HEK293 (cell line): ENCODE data around the gene FSTL4.
A peak's percentile ranks its signal among the peaks of the same experiment; 100 is the strongest.

Experiments
- CTCF ChIA-PET: fragments of 350-600 bp; formaldehyde crosslinking; extraction: SDS; loops from one replicate; lab custom pipeline; 2021; ENCODE audit warnings: antibody characterized with exemption; lab: Yijun Ruan, JAX
- POLR2A ChIA-PET: fragments of 300-600 bp; formaldehyde crosslinking; extraction: SDS; loops from one replicate; lab custom pipeline; 2020; ENCODE audit warnings: antibody characterized with exemption, inconsistent platforms; lab: Yijun Ruan, JAX
- H3K27ac ChIP-seq: fragments of 200-500 bp; sonication (Bioruptor generic); 2 replicates; pipeline ENCODE4 v1.5.1; 2014; ENCODE audit warnings: low read depth, low read length, control low read depth, inconsistent platforms; ENCODE audit errors: extremely low read depth
- H3K36me3 ChIP-seq, 2 experiments: fragments of 200-500 bp in 1 of 2; sonication (Bioruptor generic) in 1 of 2; 1 replicate in 1 of 2; 2 replicates in 1 of 2; pipeline ENCODE4 v1.5.1; 2014 to 2017; ENCODE audit warnings: inconsistent platforms in 2 of 2, low read length in 2 of 2; ENCODE audit not compliant: control insufficient read depth in 2 of 2, insufficient read depth in 1 of 2
- H3K4me1 ChIP-seq: fragments of 200-500 bp; sonication (Bioruptor generic); 2 replicates; pipeline ENCODE4 v1.5.1; 2014; ENCODE audit warnings: mild to moderate bottlenecking, low read length, inconsistent platforms; ENCODE audit not compliant: control insufficient read depth, insufficient read depth
- H3K4me3 ChIP-seq: 2 replicates; pipeline ENCODE4 v1.5.1; 2011; ENCODE audit warnings: low read depth, mild to moderate bottlenecking, control low read depth, low read length, moderate library complexity
- H3K9me3 ChIP-seq: fragments of 200-500 bp; sonication (Bioruptor generic); 2 replicates; pipeline ENCODE4 v1.5.1; 2014; ENCODE audit warnings: low read depth, low read length, inconsistent platforms; ENCODE audit not compliant: control insufficient read depth, insufficient read depth
- HOXA7 ChIP-seq: sonication (generic); formaldehyde crosslinking; IDR thresholded peaks from 2 replicates; pipeline ENCODE4 v1.8.1; 2022; ENCODE audit warnings: missing genetic modification reagents, borderline replicate concordance
- MEIS1 ChIP-seq: sonication (generic); formaldehyde crosslinking; IDR thresholded peaks from 2 replicates; pipeline ENCODE4 v1.8.1; 2022; ENCODE audit warnings: missing genetic modification reagents, mild to moderate bottlenecking, borderline replicate concordance
- OSR2 ChIP-seq: fragments of 450-650 bp; formaldehyde crosslinking; IDR thresholded peaks from 2 replicates; pipeline ENCODE4 v1.5.1; 2016; ENCODE audit warnings: missing biosample characterization, missing genetic modification characterization
- SCRT1 ChIP-seq: fragments of 450-650 bp; formaldehyde crosslinking; IDR thresholded peaks from 2 replicates; pipeline ENCODE4 v1.5.1; 2016; ENCODE audit warnings: missing biosample characterization, missing genetic modification characterization, borderline replicate concordance
- SP7 ChIP-seq: fragments of 450-650 bp; formaldehyde crosslinking; IDR thresholded peaks from 2 replicates; pipeline ENCODE4 v1.5.1; 2016; ENCODE audit warnings: missing biosample characterization, missing genetic modification characterization
- ZBTB17 ChIP-seq: fragments of 450-650 bp; formaldehyde crosslinking; IDR thresholded peaks from 2 replicates; pipeline ENCODE4 v1.5.1; 2016; ENCODE audit warnings: missing biosample characterization, missing genetic modification characterization
- ZBTB8A ChIP-seq: fragments of 450-650 bp; formaldehyde crosslinking; IDR thresholded peaks from 2 replicates; pipeline ENCODE4 v1.5.1; 2016; ENCODE audit warnings: missing biosample characterization, missing genetic modification characterization
- ZEB2 ChIP-seq: fragments of 450-650 bp; formaldehyde crosslinking; IDR thresholded peaks from 2 replicates; pipeline ENCODE4 v1.5.1; 2016; ENCODE audit warnings: missing biosample characterization, missing genetic modification characterization
- ZNF140 ChIP-seq: fragments of 450-650 bp; formaldehyde crosslinking; IDR thresholded peaks from 2 replicates; pipeline ENCODE4 v1.5.1; 2016; ENCODE audit warnings: missing biosample characterization, missing genetic modification characterization
- ZNF214 ChIP-seq: fragments of 450-650 bp; formaldehyde crosslinking; IDR thresholded peaks from 2 replicates; pipeline ENCODE4 v1.5.1; 2017; ENCODE audit warnings: missing biosample characterization, mild to moderate bottlenecking, missing genetic modification characterization, borderline replicate concordance
- ZNF221 ChIP-seq: fragments of 450-650 bp; formaldehyde crosslinking; IDR thresholded peaks from 2 replicates; pipeline ENCODE4 v1.5.1; 2017; ENCODE audit warnings: missing biosample characterization, missing genetic modification characterization, borderline replicate concordance
- ZNF23 ChIP-seq: fragments of 450-650 bp; formaldehyde crosslinking; IDR thresholded peaks from 2 replicates; pipeline ENCODE4 v1.5.1; 2016; ENCODE audit warnings: missing biosample characterization, missing genetic modification characterization, borderline replicate concordance
- ZNF266 ChIP-seq: fragments of 450-650 bp; formaldehyde crosslinking; IDR thresholded peaks from 2 replicates; pipeline ENCODE4 v1.5.1; 2016; ENCODE audit warnings: missing biosample characterization, missing genetic modification characterization, low read depth
- ZNF341 ChIP-seq: fragments of 450-650 bp; formaldehyde crosslinking; IDR thresholded peaks from 2 replicates; pipeline ENCODE4; 2016; ENCODE audit warnings: low read depth, missing biosample characterization, missing genetic modification characterization
- ZNF354C ChIP-seq: fragments of 450-650 bp; formaldehyde crosslinking; IDR thresholded peaks from 2 replicates; pipeline ENCODE4 v1.5.1; 2016; ENCODE audit warnings: missing biosample characterization, missing genetic modification characterization, low read depth, borderline replicate concordance
- ZNF48 ChIP-seq: fragments of 450-650 bp; formaldehyde crosslinking; IDR thresholded peaks from 2 replicates; pipeline ENCODE4 v1.5.1; 2016; ENCODE audit warnings: missing biosample characterization, missing genetic modification characterization
- ZNF501 ChIP-seq: fragments of 450-650 bp; formaldehyde crosslinking; IDR thresholded peaks from 2 replicates; pipeline ENCODE4 v1.5.1; 2016; ENCODE audit warnings: missing biosample characterization, missing genetic modification characterization
- ZNF521 ChIP-seq: fragments of 450-650 bp; formaldehyde crosslinking; IDR thresholded peaks from 2 replicates; pipeline ENCODE4 v1.5.1; 2017; ENCODE audit warnings: missing biosample characterization, mild to moderate bottlenecking, missing genetic modification characterization
- ZNF529 ChIP-seq: fragments of 450-650 bp; formaldehyde crosslinking; IDR thresholded peaks from 2 replicates; pipeline ENCODE4 v1.5.1; 2017; ENCODE audit warnings: missing genetic modification characterization, missing biosample characterization; ENCODE audit not compliant: insufficient replicate concordance
- ZNF660 ChIP-seq: fragments of 450-650 bp; IDR thresholded peaks from 2 replicates; pipeline ENCODE4 v1.5.1; 2018; ENCODE audit warnings: missing biosample characterization, mild to moderate bottlenecking, missing genetic modification characterization
- ZNF670 ChIP-seq: fragments of 450-650 bp; formaldehyde crosslinking; IDR thresholded peaks from 2 replicates; pipeline ENCODE4 v1.5.1; 2016; ENCODE audit warnings: missing biosample characterization, missing genetic modification characterization, low read depth
- ZNF837 ChIP-seq: fragments of 450-650 bp; formaldehyde crosslinking; IDR thresholded peaks from 2 replicates; pipeline ENCODE4 v1.5.1; 2016; ENCODE audit warnings: missing biosample characterization, missing genetic modification characterization
- TF ChIP-seq, protein P1 (sequence below): fragments of 450-650 bp; formaldehyde crosslinking; IDR thresholded peaks from 2 replicates; pipeline ENCODE4 v1.5.1; 2016; ENCODE audit warnings: missing biosample characterization, missing genetic modification characterization, low read depth
- TF ChIP-seq, protein P2 (sequence below): sonication (generic); formaldehyde crosslinking; IDR thresholded peaks from 2 replicates; pipeline ENCODE4 v1.8.1; 2022; ENCODE audit warnings: mild to moderate bottlenecking, moderate library complexity, missing genetic modification reagents

Gene FSTL4

DNA sequence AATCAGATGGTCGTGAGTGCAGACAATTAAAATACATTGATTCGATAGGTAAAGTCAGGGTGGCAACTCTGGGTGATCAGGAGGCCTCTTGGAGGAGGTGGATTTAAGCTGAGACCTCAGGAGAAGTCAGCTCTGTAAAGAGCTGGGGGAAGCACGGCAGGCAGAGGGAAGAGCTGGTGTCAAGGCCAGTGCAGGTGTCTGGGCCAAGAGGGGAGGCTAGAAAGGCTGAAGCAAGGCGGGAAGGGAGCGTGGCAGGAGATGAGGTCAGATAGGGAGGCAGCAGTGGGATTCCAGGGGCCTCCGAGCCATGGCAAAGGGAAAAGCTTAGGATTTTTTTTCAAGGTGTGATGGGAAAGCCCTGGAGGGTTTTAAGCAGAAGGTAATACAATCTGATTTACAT lies 178.7 kb downstream of the FSTL4 start:
- Histone ChIP-seq H3K36me3 (no peaks in the 10 kb centered on the region), H3K9me3 (no peaks in the 10 kb centered on the region), H3K4me1 (no peaks in the 10 kb centered on the region), H3K4me3 (no peak overlapping the region), H3K27ac (no peak overlapping the region)
- TF ChIP-seq ZNF266 (tag by site-specific recombination) (no peak), ZNF341 (peak; percentile 42; the same call in 1 of the 2 replicates)
- ChIA-PET CTCF (interaction anchor here (0.5 to 4.0 kb wide), 3 partner anchors 10 to 722 kb away, joined by 3 to 45 read pairs (median 7); no protein-coding TSS in a partner anchor), POLR2A (interaction anchor here (0.6 kb wide), 1 partner anchor 247 kb away, joined by 7 read pairs; no protein-coding TSS in a partner anchor)

DNA sequence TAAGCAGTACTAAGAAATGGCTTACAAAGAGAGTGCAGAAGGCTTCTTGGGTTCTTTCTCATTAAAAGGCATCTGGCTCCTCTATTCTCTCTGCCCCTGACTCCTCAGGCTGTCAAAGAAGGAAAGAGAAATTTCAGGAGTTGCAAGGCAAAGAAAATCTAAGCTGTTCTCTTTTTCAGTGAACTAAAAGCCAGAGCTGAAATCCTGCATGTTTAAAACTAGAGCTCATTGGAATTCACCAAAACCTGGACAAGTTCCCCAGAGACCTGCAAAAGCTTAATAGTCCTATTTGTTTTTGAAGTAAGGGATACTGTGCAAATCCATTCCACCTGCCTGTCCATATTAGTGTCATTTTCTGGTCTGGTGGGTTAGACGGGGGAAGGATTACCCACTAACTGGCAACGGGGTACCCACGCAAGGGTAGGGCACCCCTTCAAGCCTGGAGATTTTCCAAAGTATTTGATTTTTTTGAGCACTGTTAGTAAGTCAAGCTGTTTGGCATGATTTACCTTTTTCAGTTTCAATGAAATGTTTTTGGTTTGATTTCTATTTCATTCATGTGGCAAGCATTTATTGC lies 179.3 kb downstream of the FSTL4 start:
- Histone ChIP-seq H3K4me1 (no peaks in the 10 kb centered on the region), H3K4me3 (no peak overlapping the region), H3K36me3 (no peaks in the 10 kb centered on the region), H3K27ac (no peak overlapping the region), H3K9me3 (no peaks in the 10 kb centered on the region)
- TF ChIP-seq ZBTB17 (no peak), ZNF529 (tag by site-specific recombination) (no peak), ZNF140 (tag by site-specific recombination) (no peak), ZNF837 (tag by site-specific recombination) (no peak), ZNF660 (tag by site-specific recombination) (no peak), ZNF214 (tag by site-specific recombination) (no peak), SP7 (tag by site-specific recombination) (no peak)
- TF ChIP-seq, protein P1, sequence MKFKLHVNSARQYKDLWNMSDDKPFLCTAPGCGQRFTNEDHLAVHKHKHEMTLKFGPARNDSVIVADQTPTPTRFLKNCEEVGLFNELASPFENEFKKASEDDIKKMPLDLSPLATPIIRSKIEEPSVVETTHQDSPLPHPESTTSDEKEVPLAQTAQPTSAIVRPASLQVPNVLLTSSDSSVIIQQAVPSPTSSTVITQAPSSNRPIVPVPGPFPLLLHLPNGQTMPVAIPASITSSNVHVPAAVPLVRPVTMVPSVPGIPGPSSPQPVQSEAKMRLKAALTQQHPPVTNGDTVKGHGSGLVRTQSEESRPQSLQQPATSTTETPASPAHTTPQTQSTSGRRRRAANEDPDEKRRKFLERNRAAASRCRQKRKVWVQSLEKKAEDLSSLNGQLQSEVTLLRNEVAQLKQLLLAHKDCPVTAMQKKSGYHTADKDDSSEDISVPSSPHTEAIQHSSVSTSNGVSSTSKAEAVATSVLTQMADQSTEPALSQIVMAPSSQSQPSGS (tag by site-specific recombination): no peak
- TF ChIP-seq, protein P2, sequence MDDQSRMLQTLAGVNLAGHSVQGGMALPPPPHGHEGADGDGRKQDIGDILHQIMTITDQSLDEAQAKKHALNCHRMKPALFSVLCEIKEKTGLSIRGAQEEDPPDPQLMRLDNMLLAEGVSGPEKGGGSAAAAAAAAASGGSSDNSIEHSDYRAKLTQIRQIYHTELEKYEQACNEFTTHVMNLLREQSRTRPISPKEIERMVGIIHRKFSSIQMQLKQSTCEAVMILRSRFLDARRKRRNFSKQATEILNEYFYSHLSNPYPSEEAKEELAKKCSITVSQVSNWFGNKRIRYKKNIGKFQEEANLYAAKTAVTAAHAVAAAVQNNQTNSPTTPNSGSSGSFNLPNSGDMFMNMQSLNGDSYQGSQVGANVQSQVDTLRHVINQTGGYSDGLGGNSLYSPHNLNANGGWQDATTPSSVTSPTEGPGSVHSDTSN (CRISPR knock-in tag): no peak
- CTCF ChIA-PET: interaction anchor here (4.0 kb wide), 1 partner anchor 10 kb away, joined by 45 read pairs; no protein-coding TSS in a partner anchor
- POLR2A ChIA-PET: no interaction called here

DNA sequence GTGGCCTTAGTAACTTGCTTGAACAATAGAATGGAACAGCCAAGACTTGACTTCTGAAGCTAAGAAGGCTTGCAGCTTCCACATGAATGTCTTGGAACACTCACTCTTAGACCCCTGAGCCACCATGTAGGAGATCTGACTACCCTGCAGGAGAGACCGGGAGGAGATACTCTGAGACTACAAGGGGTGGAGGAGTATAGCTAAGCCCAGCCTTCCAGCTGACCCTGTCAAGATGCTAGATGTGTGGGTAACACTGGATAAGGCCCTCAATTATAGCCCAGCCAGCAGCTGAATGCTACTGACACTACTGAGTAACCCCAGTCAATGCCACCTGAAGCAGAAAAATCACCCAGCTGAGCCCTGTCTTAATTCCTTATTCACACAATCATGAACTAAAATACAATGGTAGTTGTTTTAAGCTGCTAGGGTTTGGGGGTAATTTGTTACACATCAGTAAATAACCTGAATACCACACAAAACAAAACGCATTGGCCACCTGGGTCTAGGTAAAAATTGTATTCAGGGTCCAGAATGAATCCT lies 180.9 kb downstream of the FSTL4 start:
- no peaks in the 10 kb centered on the region for H3K9me3 ChIP-seq
- TF ChIP-seq HOXA7 (CRISPR knock-in tag): no peak
- no peak for TF ChIP-seq ZEB2
- no peak for TF ChIP-seq SCRT1
- TF ChIP-seq ZNF501: no peak
- TF ChIP-seq ZNF521: no peak
- TF ChIP-seq MEIS1: no peak
- no peak for TF ChIP-seq ZBTB8A (tag by site-specific recombination)
- no peak for TF ChIP-seq ZNF221 (tag by site-specific recombination)
- no peak for TF ChIP-seq OSR2 (tag by site-specific recombination)
- TF ChIP-seq ZNF214 (tag by site-specific recombination): no peak
- TF ChIP-seq ZNF48 (tag by site-specific recombination): no peak
- no peak for TF ChIP-seq ZNF670 (tag by site-specific recombination)
- TF ChIP-seq ZNF354C (tag by site-specific recombination): no peak
- TF ChIP-seq, protein P2 (CRISPR knock-in tag): no peak
- TF ChIP-seq ZNF23: no peak
- no peaks in the 10 kb centered on the region for H3K36me3 ChIP-seq
- no peak overlapping the region for H3K27ac ChIP-seq
- H3K4me1 ChIP-seq: no peaks in the 10 kb centered on the region
- H3K4me3 ChIP-seq: no peak overlapping the region
- CTCF ChIA-PET: interaction anchor here (0.6 to 1.0 kb wide), 2 partner anchors 8 to 54 kb away, joined by 3 to 4 read pairs; no protein-coding TSS in a partner anchor
- POLR2A ChIA-PET: no interaction called here
